Measurements from ENCODE around the gene STK35.

The STK35 gene

DNA sequence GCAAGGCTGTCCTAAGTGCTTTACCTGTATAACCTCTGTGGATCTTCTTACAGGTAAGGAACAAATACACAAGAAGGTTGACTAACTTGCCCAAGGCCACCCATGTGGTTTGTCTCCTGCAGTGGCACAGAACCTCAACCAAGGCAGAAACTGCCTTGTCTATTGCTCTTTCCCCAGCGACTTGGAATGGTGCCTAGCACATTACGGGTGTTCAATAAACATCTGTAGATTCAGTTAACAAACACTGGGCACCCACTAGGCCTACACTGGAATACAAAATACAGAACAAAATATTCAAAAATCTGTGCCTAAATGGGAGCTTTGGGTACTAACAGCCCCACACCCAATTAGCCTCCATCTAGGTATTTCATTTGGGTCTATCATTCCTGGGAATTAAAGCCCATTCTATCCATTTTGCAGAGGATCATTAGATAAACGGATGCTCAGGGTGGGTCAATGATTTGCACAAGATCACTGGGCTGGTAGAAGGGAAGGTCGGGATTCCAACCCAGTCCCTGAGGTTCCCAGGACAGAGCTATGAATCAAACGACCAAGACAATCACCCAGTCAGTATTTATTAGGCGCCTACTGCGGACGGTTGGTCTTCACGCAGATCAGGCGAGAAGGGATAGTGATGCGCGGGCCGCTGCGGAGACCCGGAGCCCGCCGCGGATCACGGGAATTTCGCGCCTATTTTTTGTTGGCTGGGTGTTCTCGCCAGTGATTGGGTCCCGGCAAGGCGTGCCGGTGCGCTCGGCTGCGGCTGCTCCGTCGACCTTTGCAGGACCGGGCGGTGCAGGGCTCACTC, at the start of gene STK35:
Gene STK35, plus strand, starts transcription at position 771 of the 808 bp plus-strand sequence. CDS start 55 bp downstream, outside the sequence.
- TF ChIP-seq, protein P1, sequence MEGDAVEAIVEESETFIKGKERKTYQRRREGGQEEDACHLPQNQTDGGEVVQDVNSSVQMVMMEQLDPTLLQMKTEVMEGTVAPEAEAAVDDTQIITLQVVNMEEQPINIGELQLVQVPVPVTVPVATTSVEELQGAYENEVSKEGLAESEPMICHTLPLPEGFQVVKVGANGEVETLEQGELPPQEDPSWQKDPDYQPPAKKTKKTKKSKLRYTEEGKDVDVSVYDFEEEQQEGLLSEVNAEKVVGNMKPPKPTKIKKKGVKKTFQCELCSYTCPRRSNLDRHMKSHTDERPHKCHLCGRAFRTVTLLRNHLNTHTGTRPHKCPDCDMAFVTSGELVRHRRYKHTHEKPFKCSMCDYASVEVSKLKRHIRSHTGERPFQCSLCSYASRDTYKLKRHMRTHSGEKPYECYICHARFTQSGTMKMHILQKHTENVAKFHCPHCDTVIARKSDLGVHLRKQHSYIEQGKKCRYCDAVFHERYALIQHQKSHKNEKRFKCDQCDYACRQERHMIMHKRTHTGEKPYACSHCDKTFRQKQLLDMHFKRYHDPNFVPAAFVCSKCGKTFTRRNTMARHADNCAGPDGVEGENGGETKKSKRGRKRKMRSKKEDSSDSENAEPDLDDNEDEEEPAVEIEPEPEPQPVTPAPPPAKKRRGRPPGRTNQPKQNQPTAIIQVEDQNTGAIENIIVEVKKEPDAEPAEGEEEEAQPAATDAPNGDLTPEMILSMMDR (IDR thresholded peaks at IDR 0.05; ENCODE audit: insufficient read depth, low read depth, low read length, missing control alignments): no peak
- H3K4me3 ChIP-seq (ENCODE audit: low read length): peak within 1 kb of the TSS; percentile 64
- no peak for DNase-seq (ENCODE audit: low read depth)

DNA sequence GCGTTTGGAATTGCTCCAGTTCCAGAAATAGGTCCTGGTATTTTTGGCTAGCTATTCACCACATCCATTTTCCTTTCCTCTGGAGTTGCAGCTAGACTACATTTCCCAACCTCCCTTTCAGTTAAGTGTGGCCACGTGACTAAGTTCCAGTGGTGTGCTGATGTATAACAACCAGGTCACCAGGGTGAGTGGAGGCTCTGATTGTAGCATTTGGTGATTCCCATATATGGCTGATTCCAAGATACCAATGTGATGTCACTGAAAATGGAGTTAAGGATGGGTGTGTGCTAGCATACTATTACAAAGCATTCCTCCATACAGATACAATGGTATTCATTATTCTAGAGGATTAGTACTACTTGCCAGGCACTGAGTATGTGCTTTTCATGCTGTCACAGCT, 49.7 kb upstream of the STK35 start:
- TF ChIP-seq, protein P1 (IDR thresholded peaks at IDR 0.05; ENCODE audit: insufficient read depth, low read depth, low read length, missing control alignments): no peak

DNA sequence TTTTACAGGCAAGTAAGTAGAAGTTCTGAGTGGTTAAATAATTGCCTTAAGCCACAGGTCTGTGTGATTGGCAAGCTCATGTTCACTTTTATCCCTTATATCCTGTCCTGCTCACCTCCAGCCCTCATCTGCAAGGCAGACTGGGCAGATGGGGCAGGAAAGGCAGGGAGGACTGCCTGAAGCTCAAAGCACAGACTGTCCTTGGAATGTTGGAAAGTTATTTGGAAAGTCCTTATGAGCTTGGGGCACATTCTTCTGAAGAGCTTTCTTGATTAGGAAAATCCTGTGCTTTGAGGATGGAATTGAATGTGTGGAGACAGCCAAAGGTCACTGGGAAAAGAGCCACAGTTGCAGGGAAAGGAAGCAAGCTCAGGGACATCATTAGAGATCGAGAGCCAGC, 48.9 kb upstream of the STK35 start:
- TF ChIP-seq, protein P1 (IDR thresholded peaks at IDR 0.05; ENCODE audit: insufficient read depth, low read depth, low read length, missing control alignments): no peak
- H3K4me3 ChIP-seq (ENCODE audit: low read length): no peak overlapping the region
- DNase-seq (ENCODE audit: low read depth): no peak

More for the DNA sequence above, 49.7 kb upstream of the STK35 start:
- DNase-seq (ENCODE audit: low read depth): peak; percentile 10
- H3K4me3 ChIP-seq (ENCODE audit: low read length): no peak overlapping the region

DNA sequence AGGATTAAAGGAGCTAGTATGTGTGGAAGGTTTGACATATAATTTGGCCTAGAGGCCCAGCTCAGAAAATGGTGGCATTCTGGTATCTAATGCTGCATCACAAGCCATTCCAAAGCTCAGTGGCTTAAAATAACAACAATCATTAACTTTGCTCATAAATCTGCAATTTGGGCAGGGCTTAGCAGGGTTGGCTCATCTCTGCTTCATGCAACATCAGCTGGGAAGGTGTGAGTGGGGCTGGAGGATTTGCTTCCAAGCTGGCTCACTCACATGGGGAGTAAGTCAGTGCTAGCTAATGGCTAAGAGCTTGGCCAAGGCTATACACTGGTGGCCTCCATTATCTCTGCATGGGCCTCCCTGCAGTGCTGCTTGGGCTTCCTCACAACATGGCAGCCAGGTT, 48.0 kb upstream of the STK35 start:
- DNase-seq (ENCODE audit: low read depth): no peak
- TF ChIP-seq, protein P1 (IDR thresholded peaks at IDR 0.05; ENCODE audit: insufficient read depth, low read depth, low read length, missing control alignments): no peak
- H3K4me3 ChIP-seq (ENCODE audit: low read length): no peak overlapping the region

DNA sequence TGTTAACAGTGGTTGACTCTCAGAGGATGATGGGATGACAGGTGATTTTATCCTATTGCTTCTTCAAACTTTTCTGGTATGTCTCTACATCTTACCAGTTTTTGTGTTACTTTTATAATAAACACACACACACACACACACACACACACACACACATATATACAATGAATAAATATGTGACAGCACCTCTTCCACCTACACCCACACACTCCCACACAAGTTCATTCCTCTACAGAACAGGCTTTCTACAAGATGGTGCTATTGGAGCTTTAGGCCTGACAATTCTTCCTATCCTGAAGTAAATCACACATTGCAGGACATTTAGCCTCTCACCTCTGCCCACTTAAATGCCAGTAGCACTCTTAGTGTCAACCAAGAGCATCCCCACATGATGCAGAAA, 46.7 kb upstream of the STK35 start:
- no peak overlapping the region for H3K4me3 ChIP-seq (ENCODE audit: low read length)
- no peak for DNase-seq (ENCODE audit: low read depth)
- TF ChIP-seq, protein P1 (IDR thresholded peaks at IDR 0.05; ENCODE audit: insufficient read depth, low read depth, low read length, missing control alignments): no peak

DNA sequence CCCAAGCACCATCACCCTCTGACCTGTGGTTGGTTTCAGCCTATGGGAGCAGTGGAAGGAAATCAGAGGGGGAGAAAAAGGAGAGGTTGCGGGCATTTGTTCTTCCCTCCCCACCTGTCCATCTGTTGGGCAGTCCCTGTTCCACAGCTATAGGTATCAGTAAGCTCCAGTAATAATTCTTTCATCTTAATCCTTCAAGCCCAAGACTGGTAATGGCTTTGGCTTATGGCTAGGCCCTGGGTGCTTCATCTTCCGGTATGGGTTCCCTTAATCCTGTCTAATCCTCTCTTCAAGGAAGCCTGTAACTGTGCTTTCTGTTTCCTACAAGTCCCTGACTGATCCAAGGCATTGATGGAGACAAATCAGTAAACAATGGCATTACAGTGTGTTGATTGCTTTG, 42.2 kb upstream of the STK35 start:
- no peak overlapping the region for H3K4me3 ChIP-seq (ENCODE audit: low read length)
- TF ChIP-seq, protein P1 (IDR thresholded peaks at IDR 0.05; ENCODE audit: insufficient read depth, low read depth, low read length, missing control alignments): no peak
- no peak for DNase-seq (ENCODE audit: low read depth)

DNA sequence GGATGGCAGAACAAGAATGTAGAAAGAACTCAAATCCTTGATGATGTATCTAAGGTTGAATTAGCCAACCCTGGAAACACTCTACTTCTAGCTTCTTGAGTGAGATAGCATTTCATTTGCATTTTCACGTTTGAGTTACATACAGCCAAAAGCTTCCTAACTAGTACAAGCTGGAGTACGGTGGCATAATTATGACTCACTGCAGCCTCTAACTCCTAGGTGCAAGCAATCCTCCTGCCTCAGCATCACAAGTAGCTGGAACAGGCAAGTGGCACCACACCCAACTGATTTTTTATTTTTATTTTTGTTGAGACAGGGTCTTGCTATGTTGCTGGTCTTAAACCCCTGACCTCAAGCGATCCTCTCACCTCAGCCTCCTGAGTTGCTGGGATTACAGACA, 36.5 kb upstream of the STK35 start:
- H3K4me3 ChIP-seq (ENCODE audit: low read length): no peak overlapping the region
- TF ChIP-seq, protein P1 (IDR thresholded peaks at IDR 0.05; ENCODE audit: insufficient read depth, low read depth, low read length, missing control alignments): no peak

More for the DNA sequence above, 36.5 kb upstream of the STK35 start:
- DNase-seq (ENCODE audit: low read depth): peak; percentile 53
